Endothelial cell of umbilical vein (primary cell): ENCODE results near the gene COX7A2. TPM values are rescaled to one million over a fixed set of nuclear protein-coding genes. Genes with fewer than 3 reads are reported as not detected.
A peak's percentile ranks its signal among the peaks of the same experiment; 100 is the strongest.

ENCODE experiments used
- BruUV-seq: library from RNA; stranded (reverse); fragments of 400-500 nt; replicated peaks from 2 replicates; lab custom pipeline; 2021; lab: Mats Ljungman, UMichigan
- CTCF ChIA-PET: fragments of 300-600, 350-600 bp; sonication (Branson Sonifier 250); formaldehyde crosslinking; loops from one replicate; lab custom pipeline; 2021; ENCODE audit warnings: antibody characterized with exemption, inconsistent platforms; lab: Charles Lee
- POLR2A ChIA-PET: fragments of 300-600, 350-600 bp; sonication (Branson Sonifier 250); formaldehyde crosslinking; loops from one replicate; lab custom pipeline; 2021; ENCODE audit warnings: antibody characterized with exemption, inconsistent platforms; lab: Charles Lee
- DNase-seq: peaks from one replicate; pipeline ENCODE4 v3.0.0-alpha.2; 2011; ENCODE audit warnings: low read depth, low spot score
- FAIRE-seq: peaks from 2 replicates; lab custom pipeline; 2011; peaks lifted over from hg19 to GRCh38; lab: Jason Lieb, UNC
- H2AFZ ChIP-seq: 2 replicates; pipeline ENCODE4 v1.6.0; 2012; ENCODE audit warnings: low read depth, low read length, control low read depth, inconsistent platforms
- H3K27ac ChIP-seq: 2 replicates; pipeline ENCODE4 v1.5.1; 2011; ENCODE audit warnings: low read depth, mild to moderate bottlenecking, control low read depth, low read length, moderate library complexity; ENCODE audit not compliant: insufficient read depth
- H3K27me3 ChIP-seq, 2 experiments: 2 replicates each; pipeline versions ENCODE4 v1.6.0 to v1.6.1; 2011; ENCODE audit warnings: low read length in 2 of 2, mixed read lengths in 1 of 2; ENCODE audit not compliant: control insufficient read depth in 2 of 2, insufficient read depth in 2 of 2
- H3K36me3 ChIP-seq, 2 experiments: 2 replicates in 1 of 2; 3 replicates in 1 of 2; pipeline ENCODE4 v1.5.1; 2011; ENCODE audit warnings: low read length in 2 of 2, mild to moderate bottlenecking in 1 of 2, moderate library complexity in 1 of 2; ENCODE audit not compliant: control insufficient read depth in 2 of 2, insufficient read depth in 2 of 2; ENCODE audit errors: extremely low read depth in 1 of 2
- H3K4me1 ChIP-seq: 3 replicates; pipeline ENCODE4 v1.5.1; 2011; ENCODE audit warnings: mild to moderate bottlenecking, low read length; ENCODE audit not compliant: control insufficient read depth, insufficient read depth; ENCODE audit errors: extremely low read depth
- H3K4me2 ChIP-seq: 2 replicates; pipeline ENCODE4 v1.6.1; 2011; ENCODE audit warnings: low read length, control low read depth, mixed read lengths; ENCODE audit not compliant: insufficient read depth
- H3K4me3 ChIP-seq, 3 experiments: fragments of 200-600 bp in 1 of 3; sonication (generic), shearing (Covaris generic) in 1 of 3; replicated peaks in 1 of 3; 2 replicates each; pipeline ENCODE4 v1.5.1; 2011 to 2016; ENCODE audit warnings: control low read depth in 3 of 3, low read length in 3 of 3, mild to moderate bottlenecking in 2 of 3, inconsistent platforms in 1 of 3, low read depth in 1 of 3, moderate library complexity in 1 of 3; ENCODE audit not compliant: insufficient read depth in 1 of 3
- H3K79me2 ChIP-seq: 2 replicates; pipeline ENCODE4 v1.6.0; 2012; ENCODE audit warnings: low read length, inconsistent platforms; ENCODE audit not compliant: control insufficient read depth, insufficient read depth
- H3K9ac ChIP-seq: replicated peaks from 2 replicates; pipeline ENCODE3; 2011; ENCODE audit warnings: low read length, control low read depth; ENCODE audit not compliant: insufficient read depth; ENCODE audit errors: extremely low read depth
- H3K9me1 ChIP-seq: replicated peaks from 3 replicates; pipeline ENCODE4 v1.6.0; 2011; ENCODE audit warnings: mild to moderate bottlenecking, low read length; ENCODE audit not compliant: control insufficient read depth, insufficient read depth; ENCODE audit errors: extremely low read depth
- H3K9me3 ChIP-seq: replicated peaks from 2 replicates; pipeline ENCODE4 v1.5.1; 2012; ENCODE audit warnings: low read length, inconsistent platforms; ENCODE audit not compliant: control insufficient read depth, insufficient read depth
- H4K20me1 ChIP-seq: replicated peaks from 2 replicates; pipeline ENCODE3; 2011; ENCODE audit warnings: mild to moderate bottlenecking, low read length; ENCODE audit not compliant: control insufficient read depth, insufficient read depth; ENCODE audit errors: extremely low read depth
- CTCF ChIP-seq, 2 donors: IDR thresholded peaks; 1 replicate in 1 of 2; 2 replicates in 1 of 2; pipeline ENCODE4 v1.5.1; 2011; ENCODE audit warnings: low read length in 2 of 2, mild to moderate bottlenecking in 2 of 2, moderate library complexity in 2 of 2, control low read depth in 1 of 2, inconsistent platforms in 1 of 2, low read depth in 1 of 2; ENCODE audit not compliant: insufficient read depth in 1 of 2; ENCODE audit errors: extremely low read depth in 1 of 2
- EZH2 ChIP-seq: IDR thresholded peaks from 2 replicates; pipeline ENCODE4 v1.6.1; 2012; ENCODE audit warnings: borderline replicate concordance, low read depth, mild to moderate bottlenecking, moderate library complexity, low read length, inconsistent platforms; ENCODE audit not compliant: severe bottlenecking
- FOS ChIP-seq: IDR thresholded peaks from 2 replicates; pipeline ENCODE4 v1.6.1; 2011; ENCODE audit warnings: mild to moderate bottlenecking, low read length, moderate library complexity, borderline replicate concordance; ENCODE audit not compliant: insufficient read depth
- GATA2 ChIP-seq: IDR thresholded peaks from 2 replicates; pipeline ENCODE4 v1.7.0; 2011; ENCODE audit warnings: low read depth, mild to moderate bottlenecking, moderate library complexity, mixed read lengths, low read length; ENCODE audit not compliant: insufficient read length, insufficient read depth
- JUN ChIP-seq: IDR thresholded peaks from 2 replicates; pipeline ENCODE4 v1.6.1; 2011; ENCODE audit warnings: borderline replicate concordance, low read depth; ENCODE audit not compliant: insufficient read length, insufficient read depth
- MAX ChIP-seq: IDR thresholded peaks from 2 replicates; pipeline ENCODE4 v1.6.1; 2011; ENCODE audit not compliant: insufficient read depth, insufficient read length
- MYC ChIP-seq: IDR thresholded peaks from one replicate; pipeline ENCODE4 v1.6.1; 2011; ENCODE audit warnings: mild to moderate bottlenecking, low read depth, low read length
- POLR2A ChIP-seq: IDR thresholded peaks from 2 replicates; pipeline ENCODE4 v1.6.1; 2012; ENCODE audit warnings: low read depth, mild to moderate bottlenecking, control low read depth, low read length
- POLR2AphosphoS5 ChIP-seq: IDR thresholded peaks from 2 replicates; pipeline ENCODE4 v1.6.1; 2012; ENCODE audit warnings: low read depth, mild to moderate bottlenecking, control low read depth, low read length, moderate library complexity; ENCODE audit not compliant: insufficient read depth
- dilution Hi-C: fragments of 300-500 bp; cut with MboI; formaldehyde crosslinking; loops from one replicate; pipeline ENCODE4 v1.15.0; 2019; ENCODE audit warnings: low sequenced_read_pairs; ENCODE audit not compliant: extremely low pct_ligation_motif_present
- intact Hi-C: fragments of 100-400 bp; cut with micrococcal nuclease; formaldehyde crosslinking; loops from one replicate; pipeline ENCODE4 v1.10.0; 2022
- polyA plus RNA-seq, 4 experiments: library from polyadenylated mRNA; depleted of rRNA in 3 of 4; stranded (reverse) in 3 of 4; unstranded in 1 of 4; fragments of >200 nt; gene quantifications; 2 replicates each; pipeline versions ENCODE4 v1.2.1 to v1.2.3, GENCODE V29; 2011 to 2012; ENCODE audit warnings: missing spikeins in 1 of 4
- total RNA-seq: library from RNA; stranded (reverse); gene quantifications from 2 replicates; pipeline ENCODE4 v1.2.3, GENCODE V29; 2021

COX7A2 gene
- total and polyA plus RNA-seq, 2 donors (not counting 3 experiments of a cell fraction or from before 2014, with no cell fraction given): 254 to 426 TPM

GRCh38 chr6:75217193-75217592 lies 26.4 kb downstream of the COX7A2 start:
- no peaks in the 10 kb centered on the region for H3K36me3 ChIP-seq
- peaks cover 0 to 4% of the 10 kb centered on the region in 2 experiments for H3K27me3 ChIP-seq
- DNase-seq (peak; percentile 71), FAIRE-seq (peak; percentile 12)
- H3K9me3 ChIP-seq: no peaks in the 10 kb centered on the region
- intact Hi-C loops (no loop called here), dilution Hi-C loops (no loop called here)
- H3K79me2 ChIP-seq: no peaks in the 10 kb centered on the region
- no peak overlapping the region for H3K4me2 ChIP-seq
- peak; percentile 40 for TF ChIP-seq FOS
- peak; percentile 82 for TF ChIP-seq JUN
- no peak for TF ChIP-seq POLR2AphosphoS5
- H3K27ac ChIP-seq: no peak overlapping the region
- no TSS peak for BruUV-seq
- H3K9ac ChIP-seq: no peak overlapping the region
- H3K4me1 ChIP-seq: peaks cover 5% of the 10 kb centered on the region
- H3K9me1 ChIP-seq: no peaks in the 10 kb centered on the region
- ChIA-PET POLR2A (no interaction called here), CTCF (interaction anchor here (1.1 to 1.6 kb wide), 2 partner anchors 8 to 10 kb away, joined by 3 to 10 read pairs; no protein-coding TSS in a partner anchor)
- no peak overlapping the region for H3K4me3 ChIP-seq
- no peaks in the 10 kb centered on the region for H4K20me1 ChIP-seq
- H2AFZ ChIP-seq: no peak overlapping the region

- Histone ChIP-seq H3K4me1 (peaks cover 1% of the 10 kb centered on the region), H3K27ac (no peak overlapping the region), H3K9me1 (no peaks in the 10 kb centered on the region), H3K9ac (no peak overlapping the region), H4K20me1 (no peaks in the 10 kb centered on the region), H3K4me2 (no peak overlapping the region), H3K79me2 (no peaks in the 10 kb centered on the region), H3K27me3 (peaks cover 4 to 8% of the 10 kb centered on the region in 2 experiments), H2AFZ (no peak overlapping the region), H3K36me3 (no peaks in the 10 kb centered on the region), H3K9me3 (no peaks in the 10 kb centered on the region), H3K4me3 (no peak overlapping the region)
- FAIRE-seq (no peak), DNase-seq (no peak)
- TF ChIP-seq FOS: no peak
- no peak for TF ChIP-seq POLR2A
- TF ChIP-seq JUN: no peak
- TF ChIP-seq EZH2: no peak
- no peak for TF ChIP-seq CTCF (IDR thresholded peaks at IDR 0.05; ENCODE audit: extremely low read depth in 1 of 2, insufficient read depth in 1 of 2, low read depth in 1 of 2, low read length in 2 of 2)
- no peak for TF ChIP-seq POLR2AphosphoS5
- TF ChIP-seq MAX: no peak
- TF ChIP-seq MYC: no peak
- TF ChIP-seq GATA2: no peak
- ChIA-PET POLR2A (no interaction called here), CTCF (no interaction called here)
- dilution Hi-C loops (no loop called here), intact Hi-C loops (no loop called here)
- no TSS peak for BruUV-seq
Measured at GRCh38 chr6:75215291-75215690, 28.3 kb downstream of the COX7A2 start.
